ENCODE data around the gene ZNF587. TPM values are rescaled to one million over a fixed set of nuclear protein-coding genes. Genes with fewer than 3 reads are reported as not detected.

The ZNF587 gene
- total and polyA plus RNA-seq, 2 of the 13 experiments (the other 11 are each of a cell fraction or from before 2014, with no cell fraction given): 8.7 to 17.5 TPM

- no peak for TF ChIP-seq HMGXB3 (CRISPR knock-in tag; IDR thresholded peaks at IDR 0.05; ENCODE audit: borderline replicate concordance)
- no peak for TF ChIP-seq GATA4 (IDR thresholded peaks at IDR 0.05; ENCODE audit: borderline replicate concordance, low read depth)
- TF ChIP-seq RARA (CRISPR knock-in tag; IDR thresholded peaks at IDR 0.05): no peak
- TF ChIP-seq MLXIP (CRISPR knock-in tag; IDR thresholded peaks at IDR 0.05; ENCODE audit: borderline replicate concordance): no peak
- no peak for TF ChIP-seq CHCHD3 (CRISPR knock-in tag; IDR thresholded peaks at IDR 0.05)
- TF ChIP-seq ZBTB3 (CRISPR knock-in tag; IDR thresholded peaks at IDR 0.05; ENCODE audit: borderline replicate concordance, low read depth): no peak
- TF ChIP-seq EP300 (IDR thresholded peaks at IDR 0.05; ENCODE audit: low read depth in 2 of 2, low read length in 2 of 2): no peak
- TF ChIP-seq EP300 (CRISPR knock-in tag; IDR thresholded peaks at IDR 0.05; ENCODE audit: borderline replicate concordance): no peak
- TF ChIP-seq ZNF142 (CRISPR knock-in tag; IDR thresholded peaks at IDR 0.05): no peak
Measured at GRCh38 chr19:57905258-57905657, 55.6 kb downstream of the ZNF587 start (continued).
